Measurements from ENCODE around the gene CD28. TPM values are rescaled to one million over a fixed set of nuclear protein-coding genes. Genes with fewer than 3 reads are reported as not detected.

Gene CD28
- polyA plus RNA-seq, 2 of the 4 experiments (the other 2 are of a cell fraction), result not detected

DNA sequence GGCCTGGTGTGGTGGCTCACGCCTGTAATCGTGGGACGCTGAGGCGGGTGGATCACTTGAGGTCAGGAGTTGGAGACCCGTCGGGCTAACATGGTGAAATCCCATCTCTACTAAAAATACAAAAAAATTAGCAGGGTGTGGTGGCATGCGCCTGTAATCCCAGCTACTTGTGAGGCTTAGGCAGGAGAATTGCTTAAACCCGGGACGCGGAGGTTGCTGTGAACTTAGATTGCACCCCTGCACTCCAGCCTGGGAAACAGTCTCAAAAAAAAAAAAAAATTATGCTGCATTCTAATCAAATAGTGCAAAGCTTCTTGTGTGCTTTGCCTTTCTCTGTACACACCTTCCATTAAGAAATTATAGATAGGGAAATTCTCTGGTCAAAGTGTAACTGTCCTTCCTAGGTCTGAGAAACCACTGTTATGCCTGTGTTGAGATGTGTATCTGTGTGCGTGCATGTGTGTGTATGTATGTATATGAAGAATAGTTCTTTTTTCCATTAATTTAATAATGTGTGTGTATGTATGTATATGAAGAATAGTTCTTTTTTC lies 2.5 kb downstream of the CD28 start:
- Histone ChIP-seq H3K4me1 (no peaks in the 10 kb centered on the region), H3K4me3 (no peak overlapping the region), H3K4me2 (no peak overlapping the region), H3K9me3 (no peaks in the 10 kb centered on the region), H3K27ac (no peak overlapping the region)
- DNase-seq (ENCODE audit: low read depth in 1 of 2, low spot score in 1 of 2) (no peak), ATAC-seq (no peak), FAIRE-seq (no peak)
- TF ChIP-seq EP300 (IDR thresholded peaks at IDR 0.05) (no peak), CHD4 (IDR thresholded peaks at IDR 0.05; ENCODE audit: borderline replicate concordance) (no peak), NPAS2 (CRISPR knock-in tag; IDR thresholded peaks at IDR 0.05; ENCODE audit: borderline replicate concordance) (no peak), FOXS1 (CRISPR knock-in tag; IDR thresholded peaks at IDR 0.05) (no peak), USF2 (IDR thresholded peaks at IDR 0.05) (no peak), MAZ (IDR thresholded peaks at IDR 0.05; ENCODE audit: borderline replicate concordance, low read depth, low read length) (no peak), CHD2 (IDR thresholded peaks at IDR 0.05; ENCODE audit: low read length, partially characterized antibody) (no peak), MAX (IDR thresholded peaks at IDR 0.05) (no peak)
- TF ChIP-seq, protein P1, sequence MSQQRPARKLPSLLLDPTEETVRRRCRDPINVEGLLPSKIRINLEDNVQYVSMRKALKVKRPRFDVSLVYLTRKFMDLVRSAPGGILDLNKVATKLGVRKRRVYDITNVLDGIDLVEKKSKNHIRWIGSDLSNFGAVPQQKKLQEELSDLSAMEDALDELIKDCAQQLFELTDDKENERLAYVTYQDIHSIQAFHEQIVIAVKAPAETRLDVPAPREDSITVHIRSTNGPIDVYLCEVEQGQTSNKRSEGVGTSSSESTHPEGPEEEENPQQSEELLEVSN (IDR thresholded peaks at IDR 0.05; ENCODE audit: borderline replicate concordance, low read depth), result no peak
- POLR2A ChIA-PET, result no interaction called here
- WGBS (ENCODE audit: missing lambda C conversion rate), result 91% methylated on average over 11 of the region's 11 CpGs
- CTCF ChIA-PET, result interaction anchor here (1.0 kb wide), 1 partner anchor 102 kb away, joined by 3 read pairs; no protein-coding TSS in a partner anchor

DNA sequence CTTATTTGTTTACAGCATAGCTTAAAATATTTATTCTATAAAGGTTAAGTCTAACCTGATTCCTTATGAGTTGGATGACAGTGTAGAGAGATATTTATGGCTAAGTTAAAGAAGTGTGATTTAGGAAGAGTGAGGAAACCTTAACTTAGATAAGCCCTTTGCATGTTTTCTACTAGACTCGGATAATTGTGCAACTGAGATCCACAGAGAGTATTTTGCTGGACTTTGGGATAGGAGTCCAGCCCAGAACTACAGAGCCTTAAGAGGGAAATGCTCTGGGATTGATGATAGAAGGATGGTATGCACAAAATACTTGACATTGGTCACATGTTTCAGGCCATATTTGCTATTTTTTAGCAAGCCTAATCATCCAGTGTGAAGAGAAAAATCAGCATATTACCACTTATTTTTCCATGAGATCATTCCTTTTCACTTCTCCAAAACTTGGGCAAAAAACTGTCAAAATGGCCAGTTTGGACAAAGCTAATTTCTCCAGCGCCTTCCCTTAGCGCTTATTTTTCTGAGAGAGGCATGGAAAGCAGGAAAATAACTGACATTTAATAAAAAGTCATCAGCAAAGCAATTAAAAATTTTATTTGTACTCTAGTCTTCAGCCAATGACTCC lies 3.1 kb downstream of the CD28 start:
- TF ChIP-seq ATOH8 (CRISPR knock-in tag; IDR thresholded peaks at IDR 0.05; ENCODE audit: low read depth) (no peak), NFE2L2 (conservative IDR thresholded peaks at IDR 0.05; ENCODE audit: low read length) (no peak), PBX3 (IDR thresholded peaks at IDR 0.05) (no peak), CTCF (IDR thresholded peaks at IDR 0.05) (no peak), CHD4 (IDR thresholded peaks at IDR 0.05; ENCODE audit: borderline replicate concordance) (no peak), ZFP36 (IDR thresholded peaks at IDR 0.05; ENCODE audit: borderline replicate concordance, partially characterized antibody) (no peak), HDAC2 (IDR thresholded peaks at IDR 0.05) (no peak), TP53 (CRISPR knock-in tag; IDR thresholded peaks at IDR 0.05) (no peak), MYC (IDR thresholded peaks at IDR 0.05; ENCODE audit: borderline replicate concordance, low read length) (no peak), EP300 (IDR thresholded peaks at IDR 0.05) (no peak), POLR2AphosphoS2 (conservative IDR thresholded peaks at IDR 0.05; ENCODE audit: low read length) (no peak), ESRRA (IDR thresholded peaks at IDR 0.05; ENCODE audit: borderline replicate concordance, low read length) (no peak), JUNB (IDR thresholded peaks at IDR 0.05) (no peak), NR3C1 (IDR thresholded peaks at IDR 0.05) (no peak), CEBPB (IDR thresholded peaks at IDR 0.05) (no peak), ZNF302 (CRISPR knock-in tag; IDR thresholded peaks at IDR 0.05) (no peak), BHLHE40 (IDR thresholded peaks at IDR 0.05; ENCODE audit: low read depth, low read length) (no peak), HEYL (CRISPR knock-in tag; IDR thresholded peaks at IDR 0.05) (no peak)
- TF ChIP-seq, protein P2, sequence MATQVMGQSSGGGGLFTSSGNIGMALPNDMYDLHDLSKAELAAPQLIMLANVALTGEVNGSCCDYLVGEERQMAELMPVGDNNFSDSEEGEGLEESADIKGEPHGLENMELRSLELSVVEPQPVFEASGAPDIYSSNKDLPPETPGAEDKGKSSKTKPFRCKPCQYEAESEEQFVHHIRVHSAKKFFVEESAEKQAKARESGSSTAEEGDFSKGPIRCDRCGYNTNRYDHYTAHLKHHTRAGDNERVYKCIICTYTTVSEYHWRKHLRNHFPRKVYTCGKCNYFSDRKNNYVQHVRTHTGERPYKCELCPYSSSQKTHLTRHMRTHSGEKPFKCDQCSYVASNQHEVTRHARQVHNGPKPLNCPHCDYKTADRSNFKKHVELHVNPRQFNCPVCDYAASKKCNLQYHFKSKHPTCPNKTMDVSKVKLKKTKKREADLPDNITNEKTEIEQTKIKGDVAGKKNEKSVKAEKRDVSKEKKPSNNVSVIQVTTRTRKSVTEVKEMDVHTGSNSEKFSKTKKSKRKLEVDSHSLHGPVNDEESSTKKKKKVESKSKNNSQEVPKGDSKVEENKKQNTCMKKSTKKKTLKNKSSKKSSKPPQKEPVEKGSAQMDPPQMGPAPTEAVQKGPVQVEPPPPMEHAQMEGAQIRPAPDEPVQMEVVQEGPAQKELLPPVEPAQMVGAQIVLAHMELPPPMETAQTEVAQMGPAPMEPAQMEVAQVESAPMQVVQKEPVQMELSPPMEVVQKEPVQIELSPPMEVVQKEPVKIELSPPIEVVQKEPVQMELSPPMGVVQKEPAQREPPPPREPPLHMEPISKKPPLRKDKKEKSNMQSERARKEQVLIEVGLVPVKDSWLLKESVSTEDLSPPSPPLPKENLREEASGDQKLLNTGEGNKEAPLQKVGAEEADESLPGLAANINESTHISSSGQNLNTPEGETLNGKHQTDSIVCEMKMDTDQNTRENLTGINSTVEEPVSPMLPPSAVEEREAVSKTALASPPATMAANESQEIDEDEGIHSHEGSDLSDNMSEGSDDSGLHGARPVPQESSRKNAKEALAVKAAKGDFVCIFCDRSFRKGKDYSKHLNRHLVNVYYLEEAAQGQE (IDR thresholded peaks at IDR 0.05), result no peak
- TF ChIP-seq, protein P1 (IDR thresholded peaks at IDR 0.05; ENCODE audit: borderline replicate concordance, low read depth), result no peak
- no peak for DNase-seq (ENCODE audit: low read depth in 1 of 2, low spot score in 1 of 2)
- no peaks in the 10 kb centered on the region for H3K9me3 ChIP-seq
- no peak overlapping the region for H3K4me3 ChIP-seq
- no peak overlapping the region for H3K4me2 ChIP-seq
- no peak for FAIRE-seq
- no peak overlapping the region for H3K27ac ChIP-seq
- no peaks in the 10 kb centered on the region for H3K4me1 ChIP-seq
- POLR2A ChIA-PET, result no interaction called here
- WGBS (ENCODE audit: missing lambda C conversion rate), result 70% methylated on average over 3 of the region's 3 CpGs
- ATAC-seq, result no peak
- CTCF ChIA-PET, result interaction anchor here (1.0 to 1.1 kb wide), 2 partner anchors 49 to 102 kb away, joined by 3 read pairs; no protein-coding TSS in a partner anchor
